NCI-H524 (cell line): Measurements from ENCODE around the gene TEKT3.

Source experiments
- DNase-seq, 2 experiments: peaks; one replicate each; lab custom pipeline; 2025; lab: John Stamatoyannopoulos, UW

TEKT3 gene

GRCh38 chr17:15341385-15341849 is at the start of gene TEKT3:
TEKT3 (minus strand) TSS chr17:15341597; CDS start chr17:15331585, 10,012 bp downstream.
- DNase-seq: peak in 1 of 2 experiments; percentile 36

GRCh38 chr17:15388356-15389041 is 47.1 kb upstream of the TEKT3 start:
- DNase-seq: no peak

GRCh38 chr17:15386083-15386482 is 44.7 kb upstream of the TEKT3 start:
- DNase-seq: no peak

DNA sequence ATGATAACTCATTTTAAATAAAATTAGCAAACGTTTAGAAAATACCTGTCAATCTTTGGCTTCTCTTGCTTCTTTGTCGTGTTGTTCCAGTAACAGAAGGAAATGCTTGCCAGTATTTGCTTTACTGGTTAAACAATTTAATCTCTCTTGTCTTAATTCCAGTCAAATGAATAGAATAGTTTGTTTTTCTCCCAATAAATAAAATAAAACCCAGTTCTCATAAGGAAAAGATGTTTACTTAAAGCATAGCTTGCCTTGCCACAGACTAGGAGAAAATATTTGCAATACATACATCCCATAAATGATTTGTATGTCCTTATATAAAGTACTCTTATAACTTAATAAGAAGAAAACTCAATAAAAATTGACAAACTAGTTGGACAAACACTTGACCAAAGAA is 43.9 kb upstream of the TEKT3 start:
- no peak for DNase-seq

GRCh38 chr17:15384142-15384787 is 42.9 kb upstream of the TEKT3 start:
- DNase-seq: no peak

DNA sequence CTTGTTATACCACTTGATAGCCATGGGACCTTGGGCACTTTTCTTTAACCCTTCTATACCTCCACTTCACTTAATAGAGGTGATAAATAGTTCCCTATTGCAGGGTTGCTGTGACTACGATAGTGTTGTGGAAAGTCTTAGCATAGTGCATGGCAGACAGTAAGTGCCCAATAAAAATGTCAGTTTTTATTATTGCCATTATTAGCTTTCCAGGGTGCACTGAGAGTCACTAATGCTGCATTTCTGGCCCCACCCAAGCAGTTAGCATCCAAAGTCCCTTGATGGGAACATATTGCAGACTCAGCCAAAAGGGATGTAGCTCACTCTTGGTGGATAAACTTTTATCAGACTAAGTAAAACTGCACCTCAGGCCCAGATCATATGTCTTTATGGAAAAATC is 41.5 kb upstream of the TEKT3 start:
- no peak for DNase-seq

DNA sequence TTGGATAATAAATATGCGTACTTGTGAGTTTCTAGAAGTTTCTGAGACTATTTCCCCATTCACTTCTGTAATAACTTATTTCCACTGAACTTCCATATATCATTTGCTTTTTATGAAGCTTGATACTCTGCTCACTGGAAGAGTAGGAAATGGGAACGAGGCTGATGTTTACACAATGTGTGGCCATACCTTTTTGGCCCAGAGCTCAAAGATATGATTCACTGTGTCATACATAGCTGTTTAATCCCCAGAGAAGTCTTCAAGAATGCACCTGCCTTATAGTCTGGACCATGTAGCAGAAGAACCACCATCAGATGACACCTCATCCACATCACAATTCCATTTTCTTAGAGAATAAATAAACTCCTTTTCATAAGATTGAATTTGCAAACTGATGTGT is 40.3 kb upstream of the TEKT3 start:
- no peak for DNase-seq

- no peak for DNase-seq
Measured at GRCh38 chr17:15380446-15380845, 39.0 kb upstream of the TEKT3 start.

DNA sequence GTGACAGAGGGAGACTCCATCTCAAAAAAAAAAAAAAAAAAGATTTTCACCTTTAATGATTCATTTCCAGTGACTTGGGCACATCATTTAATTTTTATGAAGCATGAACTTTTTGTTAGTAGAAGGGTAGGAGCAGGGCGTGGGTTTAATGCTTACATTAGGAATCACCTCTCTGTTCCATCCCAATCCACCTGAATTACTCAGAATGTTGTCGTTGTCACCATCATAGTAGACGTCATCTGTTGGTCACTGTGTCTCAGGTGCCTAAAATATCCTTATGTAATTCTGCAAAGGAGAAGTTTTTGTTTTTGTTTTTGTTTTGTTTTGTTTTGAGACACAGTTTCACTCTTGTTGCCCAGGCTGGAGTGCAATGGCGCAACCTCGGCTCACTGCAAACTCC is 38.3 kb upstream of the TEKT3 start:
- no peak for DNase-seq

GRCh38 chr17:15378243-15378642 is 36.8 kb upstream of the TEKT3 start:
- no peak for DNase-seq

DNA sequence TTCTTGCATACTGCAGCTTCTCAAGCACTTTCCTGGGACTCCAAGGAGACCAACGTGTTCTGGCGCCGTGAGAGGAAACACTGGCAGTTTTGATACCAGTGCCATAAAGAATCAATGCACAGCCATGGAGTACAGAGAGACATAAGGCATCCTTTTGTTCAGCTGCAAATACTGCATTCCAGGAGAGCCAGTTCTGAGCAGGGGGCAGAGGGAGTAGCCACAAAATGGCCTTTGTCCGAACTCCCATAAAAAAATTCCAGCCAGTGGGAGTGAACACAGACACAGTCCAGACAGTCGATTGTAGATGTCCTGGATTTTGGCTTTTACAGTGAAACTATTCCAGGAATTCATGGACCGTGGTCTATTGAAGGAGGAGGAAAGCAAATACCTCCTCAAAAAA is 36.2 kb upstream of the TEKT3 start:
- no peak for DNase-seq

DNA sequence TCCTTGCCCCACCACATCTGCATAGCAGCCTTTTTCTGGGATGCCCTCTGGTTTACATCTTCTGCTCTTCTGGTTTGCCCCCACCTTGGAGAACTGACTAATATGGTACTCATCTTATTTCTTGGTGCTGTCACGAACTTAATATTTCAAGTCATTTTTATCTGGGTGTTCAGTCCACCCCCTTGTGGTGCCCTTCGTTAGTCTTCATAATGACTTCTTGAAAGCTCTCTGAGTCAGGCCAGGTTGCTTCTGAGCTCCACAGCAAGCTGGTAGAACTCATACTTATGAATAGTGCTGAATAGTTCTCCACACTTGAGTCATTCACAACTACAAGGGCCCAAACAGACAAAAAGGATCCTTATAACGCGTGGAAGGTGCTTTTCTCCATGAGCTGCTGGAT is 35.8 kb upstream of the TEKT3 start:
- no peak for DNase-seq

DNA sequence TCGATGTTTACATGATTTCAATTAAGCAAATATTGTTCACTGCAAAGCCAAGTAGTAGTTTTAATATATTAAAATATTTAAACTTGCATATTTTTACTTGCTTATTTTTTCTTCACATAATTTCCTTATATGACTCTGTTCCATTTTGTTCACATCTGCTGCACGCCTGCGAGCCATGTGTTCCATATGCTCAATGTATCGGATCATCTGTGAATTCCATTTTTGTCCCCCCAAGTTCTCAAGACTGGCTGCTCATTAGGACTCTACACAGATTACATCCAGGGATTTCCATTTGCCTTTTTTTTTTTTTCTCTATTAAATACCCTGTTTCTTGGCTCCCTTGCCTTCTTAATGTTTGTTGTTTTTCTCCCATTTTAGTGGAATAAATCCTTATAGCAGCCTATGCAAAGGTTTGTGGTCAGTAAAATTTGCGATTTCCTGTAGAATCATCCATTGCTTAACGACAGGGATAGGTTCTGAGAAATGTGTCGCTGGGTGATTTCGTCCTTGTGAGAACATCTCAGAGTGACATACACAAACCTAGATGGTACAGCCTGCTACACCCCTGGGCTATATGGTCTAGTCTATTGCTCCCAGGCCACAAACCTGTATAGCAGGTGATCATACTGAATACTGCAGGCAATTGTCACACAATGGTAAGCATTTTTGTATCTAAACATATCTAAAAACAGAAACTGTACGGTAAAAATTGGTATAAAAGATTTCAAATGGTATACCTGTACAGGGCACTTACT is 30.2 kb upstream of the TEKT3 start:
- no peak for DNase-seq

DNA sequence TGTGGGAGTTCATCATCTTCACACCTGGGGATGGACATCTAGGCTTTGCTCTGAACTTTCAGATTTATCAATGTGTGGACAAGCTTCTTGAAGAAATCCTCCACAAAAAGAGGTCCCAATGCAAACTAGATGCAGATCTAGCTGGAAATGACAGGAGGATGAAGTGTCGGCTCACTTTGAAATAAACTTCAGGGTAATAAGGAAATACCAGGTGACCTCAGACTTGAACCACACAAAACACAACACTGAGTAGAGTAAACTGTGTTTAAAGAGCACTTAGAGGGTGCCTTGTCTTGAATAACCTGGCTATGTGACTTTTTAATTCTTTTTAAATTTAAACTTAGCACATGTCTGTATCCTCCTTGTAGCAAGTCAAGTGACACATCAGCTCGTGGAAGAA is 27.2 kb upstream of the TEKT3 start:
- DNase-seq: no peak

- no peak for DNase-seq
Measured at GRCh38 chr17:15366026-15366425, 24.6 kb upstream of the TEKT3 start.

DNA sequence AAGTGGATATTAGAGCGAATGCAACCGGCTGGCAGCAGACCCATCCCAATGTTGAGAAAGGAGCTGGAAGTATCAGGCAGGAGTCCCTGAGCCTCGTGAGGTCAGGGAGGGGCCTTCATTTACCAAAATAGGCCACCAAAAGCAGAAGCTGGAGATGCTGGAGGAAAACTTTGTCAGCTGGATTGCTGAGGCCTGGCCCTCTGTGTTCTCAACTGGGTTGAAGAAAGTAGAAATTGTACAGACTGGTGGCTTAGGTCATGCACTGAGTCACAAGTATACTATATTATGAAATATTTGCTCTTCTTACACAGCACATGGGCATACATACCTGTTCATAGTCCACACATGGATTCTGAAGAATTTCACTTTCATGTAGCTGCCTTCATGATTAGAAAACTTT is 23.2 kb upstream of the TEKT3 start:
- DNase-seq: no peak

DNA sequence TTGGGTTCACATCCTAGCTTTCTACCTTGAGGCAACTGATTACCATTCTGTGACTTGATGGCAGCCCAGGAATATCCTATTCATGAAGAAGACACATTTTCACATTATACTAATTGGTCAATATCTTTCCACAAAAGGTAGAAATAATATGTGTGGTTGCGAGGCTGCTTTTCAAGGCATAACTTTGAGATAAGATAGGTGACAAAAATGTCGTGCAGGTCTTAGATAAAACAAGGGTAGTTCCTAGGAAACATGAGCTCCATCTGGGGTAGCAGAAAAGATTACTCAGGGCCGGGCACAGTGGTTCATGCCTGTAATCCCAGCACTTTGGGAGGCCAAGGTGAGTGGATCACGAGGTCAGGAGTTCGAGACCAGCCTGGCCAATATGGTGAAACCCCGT is 22.3 kb upstream of the TEKT3 start:
- DNase-seq: no peak

DNA sequence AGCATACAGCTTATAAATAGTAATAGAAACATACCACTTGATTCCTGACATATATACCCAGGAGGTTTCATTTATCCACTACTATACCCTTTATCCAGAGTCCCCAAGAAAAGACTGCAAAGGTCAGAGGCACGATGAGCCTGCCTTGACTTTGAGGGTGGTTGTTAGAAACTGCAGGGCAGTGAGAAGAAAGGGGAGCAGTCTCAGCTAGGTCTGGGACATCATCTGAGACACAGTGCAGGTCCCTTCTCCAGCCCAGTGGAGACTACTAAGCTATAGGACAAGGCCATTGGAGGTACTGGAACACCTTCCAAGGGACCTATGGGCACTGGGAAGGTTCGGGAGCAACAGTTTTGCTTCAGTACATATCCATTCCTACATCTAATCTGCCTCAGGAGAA is 20.2 kb upstream of the TEKT3 start:
- no peak for DNase-seq

- no peak for DNase-seq
Measured at GRCh38 chr17:15361151-15361550, 19.8 kb upstream of the TEKT3 start.

GRCh38 chr17:15354256-15354655 is 12.9 kb upstream of the TEKT3 start:
- no peak for DNase-seq

- no peak for DNase-seq
Measured at GRCh38 chr17:15351925-15352324, 10.5 kb upstream of the TEKT3 start.

GRCh38 chr17:15351478-15351840 is 10.1 kb upstream of the TEKT3 start:
- no peak for DNase-seq

- no peak for DNase-seq
Measured at GRCh38 chr17:15350777-15351477, 9.5 kb upstream of the TEKT3 start.
